Osteoblast (primary cell): ENCODE results near the gene CACNA1E. TPM values are rescaled to one million over a fixed set of nuclear protein-coding genes. Genes with fewer than 3 reads are reported as not detected.
A peak's percentile ranks its signal among the peaks of the same experiment; 100 is the strongest.

Source experiments
- DNase-seq: peaks from one replicate; pipeline ENCODE4 v3.0.0; 2011; ENCODE audit warnings: low spot score, mixed read lengths; ENCODE audit not compliant: insufficient read length; ENCODE audit errors: missing footprints
- H2AFZ ChIP-seq: 2 replicates; pipeline ENCODE4 v1.6.0; 2011; ENCODE audit warnings: mild to moderate bottlenecking, low read length
- H3K27ac ChIP-seq: 2 replicates; pipeline ENCODE4 v1.5.1; 2011; ENCODE audit warnings: mild to moderate bottlenecking, low read depth, low read length, moderate library complexity
- H3K27me3 ChIP-seq: 2 replicates; pipeline ENCODE4 v1.6.0; 2012; ENCODE audit warnings: mild to moderate bottlenecking, control low read depth, inconsistent platforms, low read length, moderate library complexity; ENCODE audit not compliant: insufficient read depth
- H3K36me3 ChIP-seq: 2 replicates; pipeline ENCODE4 v1.5.1; 2011; ENCODE audit warnings: mild to moderate bottlenecking, low read length, control low read depth, moderate library complexity; ENCODE audit not compliant: insufficient read depth
- H3K4me1 ChIP-seq: 2 replicates; pipeline ENCODE4 v1.5.1; 2011; ENCODE audit warnings: mild to moderate bottlenecking, low read length, control low read depth, moderate library complexity; ENCODE audit not compliant: insufficient read depth
- H3K4me2 ChIP-seq: 2 replicates; pipeline ENCODE4 v1.6.0; 2011; ENCODE audit warnings: mild to moderate bottlenecking, low read length; ENCODE audit not compliant: insufficient read depth
- H3K4me3 ChIP-seq: fragments of 200-600 bp; sonication (generic); 3 replicates; pipeline ENCODE4 v1.5.1; 2012; ENCODE audit warnings: mild to moderate bottlenecking, low read length, inconsistent platforms; ENCODE audit not compliant: insufficient read depth
- H3K79me2 ChIP-seq: 2 replicates; pipeline ENCODE4 v1.6.0; 2012; ENCODE audit warnings: mild to moderate bottlenecking, low read length, control low read depth, inconsistent platforms; ENCODE audit not compliant: insufficient read depth
- H3K9me3 ChIP-seq: 2 replicates; pipeline ENCODE4 v1.5.1; 2011; ENCODE audit warnings: low read depth, low read length, control low read depth
- H4K20me1 ChIP-seq: 2 replicates; pipeline ENCODE4 v1.6.0; 2012; ENCODE audit warnings: mild to moderate bottlenecking, low read length, control low read depth; ENCODE audit not compliant: insufficient read depth
- CTCF ChIP-seq: IDR thresholded peaks from 2 replicates; pipeline ENCODE4 v1.5.1; 2011; ENCODE audit warnings: mild to moderate bottlenecking, low read depth, low read length, moderate library complexity; ENCODE audit errors: extremely low read depth
- total RNA-seq: library from RNA; depleted of rRNA; stranded (reverse); fragments of >200 nt; gene quantifications from 2 replicates; pipeline ENCODE4 v1.2.3, GENCODE V29; 2012

The CACNA1E gene
- total RNA-seq, 1 donor, result under 0.01 TPM

- no peaks in the 10 kb centered on the region for H3K27me3 ChIP-seq
- H3K36me3 ChIP-seq, result no peaks in the 10 kb centered on the region
- H3K4me1 ChIP-seq, result peaks cover 5% of the 10 kb centered on the region
- H3K4me3 ChIP-seq, result no peak overlapping the region
- H4K20me1 ChIP-seq, result no peaks in the 10 kb centered on the region
- no peaks in the 10 kb centered on the region for H3K9me3 ChIP-seq
- H2AFZ ChIP-seq, result no peak overlapping the region
- no peak for TF ChIP-seq CTCF
- H3K79me2 ChIP-seq, result no peaks in the 10 kb centered on the region
- no peak overlapping the region for H3K4me2 ChIP-seq
- no peak overlapping the region for H3K27ac ChIP-seq
- no peak for DNase-seq
These were observed 17.3 kb downstream of the CACNA1E start for GRCh38 chr1:181500636-181501035.

- no peak for DNase-seq
- Histone ChIP-seq H3K4me2 (no peak overlapping the region), H3K27ac (no peak overlapping the region), H3K79me2 (no peaks in the 10 kb centered on the region), H4K20me1 (no peaks in the 10 kb centered on the region), H3K4me1 (peaks cover 5% of the 10 kb centered on the region), H3K9me3 (no peaks in the 10 kb centered on the region), H3K27me3 (no peaks in the 10 kb centered on the region), H3K4me3 (no peak overlapping the region), H2AFZ (no peak overlapping the region), H3K36me3 (no peaks in the 10 kb centered on the region)
- TF ChIP-seq CTCF, result no peak
These were observed 18.3 kb downstream of the CACNA1E start for GRCh38 chr1:181501612-181502011.

GRCh38 chr1:181503171-181503810 lies 20.0 kb downstream of the CACNA1E start:
- Histone ChIP-seq H3K9me3 (no peaks in the 10 kb centered on the region), H3K4me2 (no peak overlapping the region), H2AFZ (no peak overlapping the region), H3K36me3 (no peaks in the 10 kb centered on the region), H3K27me3 (no peaks in the 10 kb centered on the region), H4K20me1 (no peaks in the 10 kb centered on the region), H3K4me3 (no peak overlapping the region), H3K27ac (no peak overlapping the region), H3K79me2 (no peaks in the 10 kb centered on the region), H3K4me1 (peaks cover 5% of the 10 kb centered on the region)
- no peak for DNase-seq
- no peak for TF ChIP-seq CTCF

- no peak overlapping the region for H3K27ac ChIP-seq
- peak; percentile 77 for DNase-seq
These were observed 21.1 kb downstream of the CACNA1E start for GRCh38 chr1:181504399-181504842.

More at GRCh38 chr1:181504399-181504842, 21.1 kb downstream of the CACNA1E start:
- Histone ChIP-seq H3K79me2 (no peaks in the 10 kb centered on the region), H3K27me3 (no peaks in the 10 kb centered on the region), H3K36me3 (no peaks in the 10 kb centered on the region), H3K9me3 (no peaks in the 10 kb centered on the region), H3K4me2 (no peak overlapping the region), H2AFZ (no peak overlapping the region), H3K4me1 (peaks cover 5% of the 10 kb centered on the region), H4K20me1 (no peaks in the 10 kb centered on the region), H3K4me3 (no peak overlapping the region)
- TF ChIP-seq CTCF, result peak; percentile 28
